Esophagus muscularis mucosa (tissue), 4 donors: ENCODE measurements around the gene NDUFV1.

Experiments
- CTCF ChIP-seq, 3 experiments: fragments of 200-600 bp in 2 of 3; fragments of 450-650 bp in 1 of 3; sonication (generic) in 2 of 3; IDR thresholded peaks; one replicate each; pipeline ENCODE4 v1.5.1; 2017 to 2019; ENCODE audit warnings: antibody characterized with exemption in 3 of 3, mild to moderate bottlenecking in 2 of 3, moderate library complexity in 1 of 3
- EP300 ChIP-seq: sonication (generic); formaldehyde crosslinking; IDR thresholded peaks from one replicate; pipeline ENCODE4 v1.6.1; 2017; ENCODE audit warnings: antibody characterized with exemption
- POLR2A ChIP-seq: fragments of 450-650 bp; IDR thresholded peaks from one replicate; pipeline ENCODE4 v1.6.1; 2017; ENCODE audit warnings: antibody characterized with exemption, moderate library complexity, mild to moderate bottlenecking, low read depth
- POLR2AphosphoS5 ChIP-seq, 2 donors: sonication (generic); formaldehyde crosslinking; IDR thresholded peaks; one replicate each; pipeline ENCODE4 v1.6.1; 2017; ENCODE audit warnings: antibody characterized with exemption in 2 of 2

- TF ChIP-seq POLR2AphosphoS5 (IDR thresholded peaks at IDR 0.05) (no peak), CTCF (IDR thresholded peaks at IDR 0.05) (no peak), EP300 (no peak), POLR2A (no peak)
These were observed 20.8 kb upstream of the NDUFV1 start for GRCh38 chr11:67585911-67586310.
